Measurements from ENCODE around the gene SARNP. TPM values are rescaled to one million over a fixed set of nuclear protein-coding genes. Genes with fewer than 3 reads are reported as not detected.

Gene SARNP
- polyA plus RNA-seq, 1 experiment: 52.1 TPM

GRCh38 chr12:55720071-55720564 lies 97.4 kb downstream of the SARNP start, which contains the start of gene RDH5:
Gene RDH5, plus strand, starts transcription at chr12:55720393. Its CDS starts 792 bp downstream, at chr12:55721185.
- POLR2A ChIA-PET: interaction anchor here (0.6 to 0.7 kb wide), 2 partner anchors 9 to 85 kb away, joined by 3 to 5 read pairs; partner anchors contain the start of gene CD63
- DNase-seq (ENCODE audit: low read depth): no peak
- Histone ChIP-seq H3K4me3 (ENCODE audit: low read depth, low read length) (no peak within 1 kb of the TSS), H3K27me3 (ENCODE audit: control insufficient read depth, insufficient read depth, low read length) (no peaks in the 10 kb centered on the region), H3K36me3 (ENCODE audit: control insufficient read depth, insufficient read depth, low read length) (peaks cover 15% of the 10 kb centered on the region)
- CTCF ChIA-PET: interaction anchor here (0.7 to 4.5 kb wide), 10 partner anchors 8 to 219 kb away, joined by 3 to 26 read pairs (median 6); partner anchors contain the start of gene CD63
- no peak for TF ChIP-seq CTCF (IDR thresholded peaks at IDR 0.05; ENCODE audit: insufficient read depth, low read depth, low read length)

GRCh38 chr12:55719371-55719770 lies 98.2 kb downstream of the SARNP start:
- no peak for DNase-seq (ENCODE audit: low read depth)
- no peak for TF ChIP-seq CTCF (IDR thresholded peaks at IDR 0.05; ENCODE audit: insufficient read depth, low read depth, low read length)
- ChIA-PET POLR2A (interaction anchor here (0.7 kb wide), 1 partner anchor 9 kb away, joined by 3 read pairs; the partner anchor contains the start of gene CD63), CTCF (interaction anchor here (1.3 to 4.5 kb wide), 6 partner anchors 10 to 72 kb away, joined by 4 to 26 read pairs (median 18); partner anchors contain the start of gene CD63)
- no peak overlapping the region for H3K4me3 ChIP-seq (ENCODE audit: low read depth, low read length)
- H3K36me3 ChIP-seq (ENCODE audit: control insufficient read depth, insufficient read depth, low read length): peaks cover 10% of the 10 kb centered on the region
- no peaks in the 10 kb centered on the region for H3K27me3 ChIP-seq (ENCODE audit: control insufficient read depth, insufficient read depth, low read length)

GRCh38 chr12:55718624-55719275 lies 98.8 kb downstream of the SARNP start:
- Histone ChIP-seq H3K27me3 (ENCODE audit: control insufficient read depth, insufficient read depth, low read length) (no peaks in the 10 kb centered on the region), H3K36me3 (ENCODE audit: control insufficient read depth, insufficient read depth, low read length) (peaks cover 6% of the 10 kb centered on the region; the same call in 1 of the 2 replicates), H3K4me3 (ENCODE audit: low read depth, low read length) (no peak overlapping the region)
- POLR2A ChIA-PET: no interaction called here
- no peak for DNase-seq (ENCODE audit: low read depth)
- TF ChIP-seq CTCF (IDR thresholded peaks at IDR 0.05; ENCODE audit: insufficient read depth, low read depth, low read length): no peak
- CTCF ChIA-PET: interaction anchor here (1.3 to 4.5 kb wide), 5 partner anchors 13 to 72 kb away, joined by 4 to 24 read pairs (median 13); a partner anchor contains a TSS

- no peak for TF ChIP-seq CTCF (IDR thresholded peaks at IDR 0.05; ENCODE audit: insufficient read depth, low read depth, low read length)
- Histone ChIP-seq H3K4me3 (ENCODE audit: low read depth, low read length) (no peak overlapping the region), H3K36me3 (ENCODE audit: control insufficient read depth, insufficient read depth, low read length) (peaks cover 2% of the 10 kb centered on the region; the same call in 1 of the 2 replicates), H3K27me3 (ENCODE audit: control insufficient read depth, insufficient read depth, low read length) (no peaks in the 10 kb centered on the region)
- no peak for DNase-seq (ENCODE audit: low read depth)
- CTCF ChIA-PET: interaction anchor here (2.5 to 3.3 kb wide), 2 partner anchors 12 to 61 kb away, joined by 10 to 13 read pairs; no protein-coding TSS in a partner anchor
- POLR2A ChIA-PET: no interaction called here
Observed at GRCh38 chr12:55718015-55718414, 99.5 kb downstream of the SARNP start.
